ENCODE measurements around the gene FAM169A. TPM values are rescaled to one million over a fixed set of nuclear protein-coding genes. Genes with fewer than 3 reads are reported as not detected.

The FAM169A gene
- total and polyA plus RNA-seq, 4 donors, result 0.25 to 2.8 (median 1.3) TPM

DNA sequence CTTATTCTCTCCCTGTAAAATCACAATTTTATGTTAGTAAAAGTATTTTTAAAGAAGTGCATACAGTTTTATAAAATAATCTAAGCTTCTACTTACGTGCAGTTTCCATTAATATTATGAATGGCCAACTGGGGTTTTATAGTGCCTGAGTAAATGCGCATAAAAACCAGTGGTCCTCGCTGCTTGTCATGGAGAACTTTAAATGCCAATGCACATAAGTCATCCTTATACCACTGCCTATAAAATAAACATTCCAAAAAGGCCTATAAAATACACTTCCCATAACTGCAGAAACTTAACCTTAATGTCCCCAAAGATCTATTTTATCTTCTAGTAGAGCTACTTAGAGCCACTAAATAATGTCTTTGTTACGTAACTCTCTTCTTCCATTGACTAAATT is 127.8 kb downstream of the FAM169A start:
- no peaks in the 10 kb centered on the region for H3K27me3 ChIP-seq (ENCODE audit: control insufficient read depth in 3 of 3, insufficient read depth in 3 of 3, low read length in 2 of 3)
- no peak for DNase-seq
- no peak for ATAC-seq (ENCODE audit: insufficient read depth, low FRiP score)
- H3K36me3 ChIP-seq (ENCODE audit: control insufficient read depth in 4 of 4, insufficient read depth in 4 of 4, low read length in 4 of 4), result peaks cover 7 to 30% (median 26%) of the 10 kb centered on the region in 4 donors
- H3K4me1 ChIP-seq (ENCODE audit: control insufficient read depth in 5 of 5, insufficient read depth in 5 of 5, low read length in 5 of 5), result no peaks in the 10 kb centered on the region
- 98% methylated on average over 4 of the region's 4 CpGs for WGBS, 2 donors
- H3K9ac ChIP-seq (ENCODE audit: insufficient read depth in 1 of 2, low read length in 2 of 2), result no peak overlapping the region
- H3K4me3 ChIP-seq, result no peak overlapping the region
- H3K9me3 ChIP-seq (ENCODE audit: control insufficient read depth in 4 of 4, insufficient read depth in 3 of 4, low read length in 3 of 4), result no peaks in the 10 kb centered on the region
- TF ChIP-seq, protein P1, sequence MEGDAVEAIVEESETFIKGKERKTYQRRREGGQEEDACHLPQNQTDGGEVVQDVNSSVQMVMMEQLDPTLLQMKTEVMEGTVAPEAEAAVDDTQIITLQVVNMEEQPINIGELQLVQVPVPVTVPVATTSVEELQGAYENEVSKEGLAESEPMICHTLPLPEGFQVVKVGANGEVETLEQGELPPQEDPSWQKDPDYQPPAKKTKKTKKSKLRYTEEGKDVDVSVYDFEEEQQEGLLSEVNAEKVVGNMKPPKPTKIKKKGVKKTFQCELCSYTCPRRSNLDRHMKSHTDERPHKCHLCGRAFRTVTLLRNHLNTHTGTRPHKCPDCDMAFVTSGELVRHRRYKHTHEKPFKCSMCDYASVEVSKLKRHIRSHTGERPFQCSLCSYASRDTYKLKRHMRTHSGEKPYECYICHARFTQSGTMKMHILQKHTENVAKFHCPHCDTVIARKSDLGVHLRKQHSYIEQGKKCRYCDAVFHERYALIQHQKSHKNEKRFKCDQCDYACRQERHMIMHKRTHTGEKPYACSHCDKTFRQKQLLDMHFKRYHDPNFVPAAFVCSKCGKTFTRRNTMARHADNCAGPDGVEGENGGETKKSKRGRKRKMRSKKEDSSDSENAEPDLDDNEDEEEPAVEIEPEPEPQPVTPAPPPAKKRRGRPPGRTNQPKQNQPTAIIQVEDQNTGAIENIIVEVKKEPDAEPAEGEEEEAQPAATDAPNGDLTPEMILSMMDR (IDR thresholded peaks at IDR 0.05; ENCODE audit: control extremely low read depth, extremely low read depth), result no peak
- H3K27ac ChIP-seq (ENCODE audit: low read depth in 1 of 2, low read length in 1 of 2), result no peak overlapping the region

DNA sequence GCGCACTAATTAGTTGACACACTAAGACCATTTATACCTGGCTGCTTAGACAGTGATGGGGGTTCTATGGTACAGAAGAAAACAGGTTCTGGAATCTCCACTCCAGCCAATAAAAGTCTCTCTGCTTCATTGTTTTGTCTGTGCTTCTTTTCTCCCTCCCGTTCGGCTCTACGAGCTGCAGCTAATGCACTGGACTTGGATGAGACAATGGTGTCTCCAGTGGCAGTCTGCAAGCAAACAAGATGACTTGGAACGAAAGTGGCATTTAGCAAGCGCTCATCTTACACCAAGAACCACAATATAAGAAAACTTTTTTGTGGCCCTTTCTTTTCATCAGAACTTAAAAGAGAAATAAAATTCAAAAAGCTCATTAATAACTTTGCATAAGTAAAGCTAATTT is 129.4 kb downstream of the FAM169A start:
- ATAC-seq (ENCODE audit: insufficient read depth, low FRiP score), result no peak
- Histone ChIP-seq H3K36me3 (ENCODE audit: control insufficient read depth in 4 of 4, insufficient read depth in 4 of 4, low read length in 4 of 4) (peaks cover 8 to 31% (median 24%) of the 10 kb centered on the region in 4 donors), H3K9me3 (ENCODE audit: control insufficient read depth in 4 of 4, insufficient read depth in 3 of 4, low read length in 3 of 4) (no peaks in the 10 kb centered on the region), H3K27ac (ENCODE audit: low read depth in 1 of 2, low read length in 1 of 2) (no peak overlapping the region), H3K4me3 (no peak overlapping the region), H3K27me3 (ENCODE audit: control insufficient read depth in 3 of 3, insufficient read depth in 3 of 3, low read length in 2 of 3) (no peaks in the 10 kb centered on the region), H3K4me1 (ENCODE audit: control insufficient read depth in 5 of 5, insufficient read depth in 5 of 5, low read length in 5 of 5) (no peaks in the 10 kb centered on the region), H3K9ac (ENCODE audit: insufficient read depth in 1 of 2, low read length in 2 of 2) (no peak overlapping the region)
- DNase-seq, result no peak
- TF ChIP-seq, protein P1 (IDR thresholded peaks at IDR 0.05; ENCODE audit: control extremely low read depth, extremely low read depth), result no peak
- 93 to 98% methylated on average over 6 of the region's 6 CpGs for WGBS, 2 donors

Small RNAs within 50 kb of the gene (small RNA-seq; reads per million reads assigned to genes)
- not detected for gene RF00561 (ENCODE audit: low replicate concordance)

Other genes starting within 250 kb of the FAM169A start
- gene ENC1, start 225.7 kb downstream of the FAM169A start, total RNA-seq, result 10 to 100 TPM; 26.4 to 31.5 TPM
- gene ENC1, start 225.7 kb downstream of the FAM169A start, polyA plus RNA-seq, result 10 to 100 TPM in 1 of 2 donors, 1 to 10 TPM in 1; 6.8 to 10.2 TPM
- gene HEXB, start 181.2 kb downstream of the FAM169A start, total RNA-seq, result 100 to 1,000 TPM in 1 of 2 donors, 10 to 100 TPM in 1; 88.9 to 163 TPM
- 100 to 1,000 TPM; 143 to 170 TPM for gene HEXB, start 181.2 kb downstream of the FAM169A start, polyA plus RNA-seq
- 10 to 100 TPM; 21.6 to 45.7 TPM for gene GFM2, start 99.3 kb downstream of the FAM169A start, total RNA-seq
- gene GFM2, start 99.3 kb downstream of the FAM169A start, polyA plus RNA-seq, result 10 to 100 TPM; 13.0 to 21.4 TPM
- 10 to 100 TPM; 34.4 to 78.3 TPM for gene NSA2, start 99.1 kb downstream of the FAM169A start, total RNA-seq
- 10 to 100 TPM; 66.7 to 85.6 TPM for gene NSA2, start 99.1 kb downstream of the FAM169A start, polyA plus RNA-seq
- gene GCNT4, start 186.2 kb upstream of the FAM169A start, total RNA-seq, result 1 to 10 TPM; 1.9 to 2.8 TPM
- gene GCNT4, start 186.2 kb upstream of the FAM169A start, polyA plus RNA-seq, result under 1 TPM; 0.54 to 0.55 TPM